Rectal smooth muscle tissue (tissue), 1 donor: ENCODE measurements around the gene MSH3.
"Not testable (repeated sequence)": the region's sequence is repeated elsewhere in the genome, so short reads cannot be mapped to it uniquely, and the experiment has no call there.

Experiments
- H3K27ac ChIP-seq: one replicate; pipeline ENCODE4 v1.7.0; 2013; ENCODE audit warnings: low read depth, low read length, inconsistent platforms
- H3K27me3 ChIP-seq: one replicate; pipeline ENCODE4 v1.7.0; 2013; ENCODE audit warnings: low read length; ENCODE audit not compliant: control insufficient read depth, insufficient read depth
- H3K36me3 ChIP-seq: one replicate; pipeline ENCODE4 v1.7.0; 2013; ENCODE audit warnings: low read length; ENCODE audit not compliant: control insufficient read depth, insufficient read depth
- H3K4me1 ChIP-seq: one replicate; pipeline ENCODE4 v1.7.0; 2013; ENCODE audit warnings: low read length; ENCODE audit not compliant: control insufficient read depth, insufficient read depth
- H3K4me3 ChIP-seq: one replicate; pipeline ENCODE4 v1.7.0; 2013; ENCODE audit warnings: low read length
- H3K9ac ChIP-seq: one replicate; pipeline ENCODE4 v1.7.0; 2013; ENCODE audit warnings: low read length

The MSH3 gene

GRCh38 chr5:80715887-80716286 lies 61.4 kb downstream of the MSH3 start:
- Histone ChIP-seq H3K4me3 (no peak overlapping the region), H3K36me3 (no peaks in the 10 kb centered on the region), H3K4me1 (no peaks in the 10 kb centered on the region), H3K27me3 (no peaks in the 10 kb centered on the region), H3K9ac (no peak overlapping the region), H3K27ac (no peak overlapping the region)

- Histone ChIP-seq H3K27me3 (no peaks in the 10 kb centered on the region), H3K4me3 (no peak overlapping the region), H3K27ac (no peak overlapping the region), H3K9ac (no peak overlapping the region), H3K4me1 (no peaks in the 10 kb centered on the region), H3K36me3 (no peaks in the 10 kb centered on the region)
Observed at GRCh38 chr5:80720181-80720580, 65.7 kb downstream of the MSH3 start.

GRCh38 chr5:80722916-80723315 lies 68.5 kb downstream of the MSH3 start:
- H3K36me3 ChIP-seq = peaks cover 3% of the 10 kb centered on the region
- H3K27me3 ChIP-seq = no peaks in the 10 kb centered on the region
- no peak overlapping the region for H3K9ac ChIP-seq
- H3K4me3 ChIP-seq = no peak overlapping the region
- H3K4me1 ChIP-seq = no peaks in the 10 kb centered on the region
- H3K27ac ChIP-seq = no peak overlapping the region

- H3K36me3 ChIP-seq = peaks cover 8% of the 10 kb centered on the region
- H3K27ac ChIP-seq = no peak overlapping the region
- no peak overlapping the region for H3K9ac ChIP-seq
- H3K4me1 ChIP-seq = no peaks in the 10 kb centered on the region
- no peaks in the 10 kb centered on the region for H3K27me3 ChIP-seq
- H3K4me3 ChIP-seq = no peak overlapping the region
Observed at GRCh38 chr5:80725446-80725845, 71.0 kb downstream of the MSH3 start.

GRCh38 chr5:80736730-80737129 lies 82.3 kb downstream of the MSH3 start:
- Histone ChIP-seq H3K27ac (no peak overlapping the region), H3K4me1 (no peaks in the 10 kb centered on the region), H3K27me3 (no peaks in the 10 kb centered on the region), H3K4me3 (no peak overlapping the region), H3K9ac (no peak overlapping the region), H3K36me3 (no peaks in the 10 kb centered on the region)

- Histone ChIP-seq H3K36me3 (no peaks in the 10 kb centered on the region), H3K27ac (no peak overlapping the region), H3K9ac (no peak overlapping the region), H3K4me1 (no peaks in the 10 kb centered on the region), H3K27me3 (no peaks in the 10 kb centered on the region), H3K4me3 (no peak overlapping the region)
Observed at GRCh38 chr5:80738466-80738865, 84.0 kb downstream of the MSH3 start.

- no peaks in the 10 kb centered on the region for H3K36me3 ChIP-seq
- no peak overlapping the region for H3K4me3 ChIP-seq
- H3K9ac ChIP-seq = no peak overlapping the region
- H3K4me1 ChIP-seq = no peaks in the 10 kb centered on the region
- no peak overlapping the region for H3K27ac ChIP-seq
- H3K27me3 ChIP-seq = no peaks in the 10 kb centered on the region
Observed at GRCh38 chr5:80739057-80739456, 84.6 kb downstream of the MSH3 start.

GRCh38 chr5:80739496-80739895 lies 85.0 kb downstream of the MSH3 start:
- H3K4me3 ChIP-seq = no peak overlapping the region
- H3K27ac ChIP-seq = no peak overlapping the region
- no peaks in the 10 kb centered on the region for H3K36me3 ChIP-seq
- H3K4me1 ChIP-seq = no peaks in the 10 kb centered on the region
- H3K27me3 ChIP-seq = no peaks in the 10 kb centered on the region
- no peak overlapping the region for H3K9ac ChIP-seq

GRCh38 chr5:80739898-80740297 lies 85.4 kb downstream of the MSH3 start:
- Histone ChIP-seq H3K4me3 (no peak overlapping the region), H3K27me3 (no peaks in the 10 kb centered on the region), H3K9ac (no peak overlapping the region), H3K36me3 (peaks cover 2% of the 10 kb centered on the region), H3K27ac (no peak overlapping the region), H3K4me1 (no peaks in the 10 kb centered on the region)

GRCh38 chr5:80740488-80740887 lies 86.0 kb downstream of the MSH3 start:
- H3K4me1 ChIP-seq, H3K9ac ChIP-seq, H3K27ac ChIP-seq, H3K4me3 ChIP-seq, H3K36me3 ChIP-seq, H3K27me3 ChIP-seq: not testable (repeated sequence)

- Histone ChIP-seq H3K9ac (no peak overlapping the region), H3K4me1 (no peaks in the 10 kb centered on the region), H3K4me3 (no peak overlapping the region), H3K27me3 (no peaks in the 10 kb centered on the region), H3K27ac (no peak overlapping the region), H3K36me3 (peaks cover 5% of the 10 kb centered on the region)
Observed at GRCh38 chr5:80740999-80741398, 86.5 kb downstream of the MSH3 start.

GRCh38 chr5:80744149-80744548 lies 89.7 kb downstream of the MSH3 start:
- Histone ChIP-seq H3K9ac (no peak overlapping the region), H3K27me3 (no peaks in the 10 kb centered on the region), H3K4me3 (no peak overlapping the region), H3K4me1 (no peaks in the 10 kb centered on the region), H3K36me3 (peaks cover 5% of the 10 kb centered on the region), H3K27ac (no peak overlapping the region)

- H3K4me3 ChIP-seq = no peak overlapping the region
Observed at GRCh38 chr5:80745490-80745889, 91.0 kb downstream of the MSH3 start.

More at GRCh38 chr5:80745490-80745889, 91.0 kb downstream of the MSH3 start:
- H3K9ac ChIP-seq = no peak overlapping the region
- H3K4me1 ChIP-seq = no peaks in the 10 kb centered on the region
- H3K36me3 ChIP-seq = peaks cover 5% of the 10 kb centered on the region
- H3K27ac ChIP-seq = no peak overlapping the region
- H3K27me3 ChIP-seq = no peaks in the 10 kb centered on the region
